Measurements from ENCODE around the gene TGIF1.
"Not testable (repeated sequence)": the region's sequence is repeated elsewhere in the genome, so short reads cannot be mapped to it uniquely, and the experiment has no call there.

Gene TGIF1

DNA sequence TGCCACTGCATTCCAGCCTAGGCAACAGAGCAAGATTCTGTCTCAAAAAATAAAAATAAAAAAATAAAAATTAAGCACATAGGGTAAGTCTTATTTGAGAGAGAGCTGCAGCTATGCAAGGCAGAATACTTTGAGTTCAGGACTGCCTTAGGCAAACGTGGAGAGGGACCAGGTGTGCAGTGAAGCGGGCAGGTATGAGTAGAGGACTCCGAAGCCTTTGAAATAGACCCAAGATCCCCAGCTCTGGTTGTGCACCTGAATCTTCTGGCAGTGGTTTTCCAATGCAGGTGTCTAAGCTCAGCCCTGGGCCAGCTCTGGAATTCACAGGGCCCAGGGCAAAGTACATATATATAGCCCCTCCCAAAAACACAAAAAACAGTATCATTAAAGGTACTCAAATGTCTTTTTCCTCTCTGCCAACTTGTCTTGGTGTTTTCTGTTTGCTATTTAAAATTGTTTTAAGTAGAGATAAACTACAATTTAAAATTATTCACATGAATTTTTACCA, 21.2 kb downstream of the TGIF1 start:
- TF ChIP-seq, protein P1, sequence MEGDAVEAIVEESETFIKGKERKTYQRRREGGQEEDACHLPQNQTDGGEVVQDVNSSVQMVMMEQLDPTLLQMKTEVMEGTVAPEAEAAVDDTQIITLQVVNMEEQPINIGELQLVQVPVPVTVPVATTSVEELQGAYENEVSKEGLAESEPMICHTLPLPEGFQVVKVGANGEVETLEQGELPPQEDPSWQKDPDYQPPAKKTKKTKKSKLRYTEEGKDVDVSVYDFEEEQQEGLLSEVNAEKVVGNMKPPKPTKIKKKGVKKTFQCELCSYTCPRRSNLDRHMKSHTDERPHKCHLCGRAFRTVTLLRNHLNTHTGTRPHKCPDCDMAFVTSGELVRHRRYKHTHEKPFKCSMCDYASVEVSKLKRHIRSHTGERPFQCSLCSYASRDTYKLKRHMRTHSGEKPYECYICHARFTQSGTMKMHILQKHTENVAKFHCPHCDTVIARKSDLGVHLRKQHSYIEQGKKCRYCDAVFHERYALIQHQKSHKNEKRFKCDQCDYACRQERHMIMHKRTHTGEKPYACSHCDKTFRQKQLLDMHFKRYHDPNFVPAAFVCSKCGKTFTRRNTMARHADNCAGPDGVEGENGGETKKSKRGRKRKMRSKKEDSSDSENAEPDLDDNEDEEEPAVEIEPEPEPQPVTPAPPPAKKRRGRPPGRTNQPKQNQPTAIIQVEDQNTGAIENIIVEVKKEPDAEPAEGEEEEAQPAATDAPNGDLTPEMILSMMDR (IDR thresholded peaks at IDR 0.05; ENCODE audit: borderline replicate concordance, insufficient read depth, low read depth, low read length), result no peak
- H3K4me3 ChIP-seq (ENCODE audit: low read depth, low read length), result no peak overlapping the region

DNA sequence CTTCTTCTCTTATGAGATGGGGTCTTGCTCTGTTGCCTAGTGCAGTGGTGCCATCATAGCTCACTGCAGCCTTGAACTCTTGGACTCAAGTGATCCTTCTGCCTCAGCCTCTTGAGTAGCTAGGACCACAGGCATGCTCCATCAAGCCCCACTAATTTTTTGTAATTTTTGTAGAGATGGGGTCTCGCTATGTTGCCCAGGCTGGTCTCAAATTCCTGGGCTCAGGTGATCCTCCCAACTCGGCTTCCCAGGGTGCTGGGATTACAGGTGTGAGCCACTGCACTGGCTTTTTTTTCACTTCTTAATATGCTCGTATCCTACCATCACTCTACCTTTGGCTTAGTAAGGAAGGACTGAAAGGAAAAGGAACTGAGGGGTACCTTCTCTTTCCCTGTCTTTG, 22.1 kb downstream of the TGIF1 start:
- not testable (repeated sequence) for H3K4me3 ChIP-seq (ENCODE audit: low read depth, low read length)

DNA sequence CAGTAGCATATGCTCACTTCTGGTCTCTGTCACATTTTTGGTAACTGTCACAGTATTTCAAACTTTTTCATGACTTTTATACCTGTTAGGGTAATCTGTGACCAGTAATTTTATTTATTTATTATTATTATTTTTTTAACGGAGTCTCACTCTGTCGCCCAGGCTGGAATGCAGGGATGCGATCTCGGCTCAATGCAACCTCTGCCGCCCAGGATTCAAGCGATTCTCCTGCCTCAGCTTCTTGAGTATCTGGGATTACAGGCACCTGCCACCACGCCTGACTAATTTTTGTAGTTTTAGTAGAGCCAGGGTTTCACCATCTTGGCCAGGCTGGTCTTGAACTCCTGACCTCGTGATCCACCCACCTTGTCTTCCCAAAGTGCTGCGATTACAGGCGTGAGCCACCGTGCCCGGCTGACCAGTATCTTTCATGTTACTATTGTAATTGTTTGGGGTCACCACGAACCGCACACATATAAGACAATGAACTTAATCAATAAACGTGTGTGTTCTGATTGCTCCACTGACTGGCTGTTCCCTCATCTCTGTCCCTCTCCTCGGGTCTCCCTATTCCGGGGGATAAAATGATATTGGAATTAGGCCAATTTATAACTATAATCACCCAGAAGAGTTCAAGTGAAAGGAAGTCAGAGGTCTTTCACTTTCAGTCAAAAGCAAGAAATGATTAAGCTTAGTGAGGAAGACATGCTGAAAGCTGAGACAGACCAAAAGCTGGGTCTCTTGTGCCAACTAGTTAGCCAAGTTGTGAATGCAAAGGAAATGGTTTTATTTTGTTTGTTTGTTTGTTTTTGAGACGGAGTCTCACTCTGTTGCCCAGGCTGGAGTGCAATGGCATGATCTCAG, 22.9 kb downstream of the TGIF1 start:
- TF ChIP-seq, protein P1 (IDR thresholded peaks at IDR 0.05; ENCODE audit: borderline replicate concordance, insufficient read depth, low read depth, low read length), result no peak
- no peak overlapping the region for H3K4me3 ChIP-seq (ENCODE audit: low read depth, low read length)

DNA sequence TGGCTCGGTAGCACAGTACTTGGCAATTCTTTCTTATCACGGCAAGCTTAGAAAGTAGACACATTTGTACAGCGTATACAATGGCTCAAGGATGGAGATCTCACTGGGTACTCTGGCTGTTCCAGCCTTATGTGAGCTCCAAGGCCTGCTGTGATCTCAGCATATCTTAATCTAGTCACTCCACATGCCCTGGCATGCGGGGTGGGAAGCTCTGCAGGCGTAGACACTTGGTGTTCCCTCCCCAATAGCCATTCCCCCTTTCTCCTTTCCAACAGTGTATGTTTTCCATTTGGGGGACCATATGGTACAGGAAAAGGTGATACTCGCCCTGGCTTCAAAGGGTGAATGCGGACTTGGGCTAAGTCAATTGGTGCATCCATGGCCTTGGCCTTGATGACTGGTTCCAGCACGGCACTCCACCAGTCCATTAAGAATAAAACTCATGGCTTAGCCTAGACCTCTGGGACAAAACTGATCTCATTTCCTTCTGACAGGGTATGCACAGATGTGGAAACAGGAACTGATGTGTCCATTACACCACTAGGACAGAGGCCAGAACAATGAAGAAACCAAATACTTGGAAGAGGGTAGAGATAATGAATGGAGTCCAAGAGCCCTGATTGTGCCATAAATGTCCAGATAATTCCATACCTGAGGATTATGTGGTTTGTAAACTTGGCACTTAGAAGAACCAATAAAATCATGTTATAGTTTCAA, 28.4 kb downstream of the TGIF1 start:
- TF ChIP-seq, protein P1 (IDR thresholded peaks at IDR 0.05; ENCODE audit: borderline replicate concordance, insufficient read depth, low read depth, low read length), result no peak
- no peak overlapping the region for H3K4me3 ChIP-seq (ENCODE audit: low read depth, low read length)

DNA sequence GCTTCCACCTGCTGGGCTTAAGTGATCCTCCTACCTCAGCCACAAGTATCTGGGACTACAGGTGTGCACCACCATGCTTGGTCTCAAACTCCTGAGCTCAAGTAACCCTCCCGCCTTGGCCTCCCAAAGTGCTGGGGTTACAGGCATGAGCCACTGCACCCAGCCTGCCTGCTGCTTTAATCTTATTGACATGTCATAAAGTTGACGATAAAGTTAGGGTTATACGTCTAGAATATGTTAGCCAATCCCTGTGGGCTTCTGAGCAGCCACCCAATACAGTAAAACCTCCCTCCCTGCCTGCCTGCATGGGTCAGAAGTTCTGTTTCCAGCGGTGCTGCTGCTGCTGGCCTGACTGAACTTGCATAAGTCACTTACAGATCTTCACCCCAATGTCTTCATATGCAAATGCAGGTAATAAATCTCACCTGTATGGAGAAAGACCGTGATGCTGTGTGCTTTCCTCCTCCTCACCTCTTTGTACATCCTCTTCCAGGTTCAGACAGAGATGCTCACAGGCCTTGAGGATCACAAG, 30.1 kb downstream of the TGIF1 start:
- no peak overlapping the region for H3K4me3 ChIP-seq (ENCODE audit: low read depth, low read length)
- TF ChIP-seq, protein P1 (IDR thresholded peaks at IDR 0.05; ENCODE audit: borderline replicate concordance, insufficient read depth, low read depth, low read length), result no peak

DNA sequence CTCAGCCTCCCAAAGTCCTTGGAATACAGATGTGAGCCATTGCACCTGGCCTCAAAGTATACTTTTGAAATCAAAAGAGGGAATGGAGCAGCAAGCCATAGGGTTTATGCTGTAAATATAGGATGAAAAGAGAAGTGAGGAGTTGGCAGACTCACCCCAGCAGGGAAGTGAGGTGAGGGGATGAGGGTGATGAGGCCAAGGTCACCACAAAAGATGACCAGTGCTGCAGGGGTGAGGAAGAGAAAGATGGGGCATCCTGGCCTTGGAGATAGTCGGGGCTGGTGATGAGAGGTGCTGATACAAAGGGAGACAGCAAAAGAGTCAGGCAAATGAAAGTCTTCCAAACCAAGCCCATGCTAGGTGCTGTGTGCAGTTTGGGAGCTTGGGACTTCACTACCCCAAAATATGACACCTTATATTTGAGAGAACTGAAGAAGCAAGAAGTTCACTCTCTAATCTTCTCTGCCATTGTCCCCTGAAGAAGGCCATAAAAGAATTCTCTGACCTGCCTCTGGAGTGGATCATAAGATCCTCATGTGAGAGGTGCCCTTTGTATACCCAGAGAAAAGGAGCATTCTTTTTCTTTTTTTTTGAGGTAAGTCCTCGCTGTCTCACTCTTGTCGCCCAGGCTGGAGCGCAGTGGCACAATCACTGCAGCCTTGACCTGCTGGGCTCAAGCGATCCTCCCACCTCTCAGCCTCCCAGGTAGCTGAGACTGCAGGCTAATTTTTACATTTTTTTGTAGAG, 31.0 kb downstream of the TGIF1 start:
- TF ChIP-seq, protein P1 (IDR thresholded peaks at IDR 0.05; ENCODE audit: borderline replicate concordance, insufficient read depth, low read depth, low read length), result no peak
- H3K4me3 ChIP-seq (ENCODE audit: low read depth, low read length), result no peak overlapping the region

DNA sequence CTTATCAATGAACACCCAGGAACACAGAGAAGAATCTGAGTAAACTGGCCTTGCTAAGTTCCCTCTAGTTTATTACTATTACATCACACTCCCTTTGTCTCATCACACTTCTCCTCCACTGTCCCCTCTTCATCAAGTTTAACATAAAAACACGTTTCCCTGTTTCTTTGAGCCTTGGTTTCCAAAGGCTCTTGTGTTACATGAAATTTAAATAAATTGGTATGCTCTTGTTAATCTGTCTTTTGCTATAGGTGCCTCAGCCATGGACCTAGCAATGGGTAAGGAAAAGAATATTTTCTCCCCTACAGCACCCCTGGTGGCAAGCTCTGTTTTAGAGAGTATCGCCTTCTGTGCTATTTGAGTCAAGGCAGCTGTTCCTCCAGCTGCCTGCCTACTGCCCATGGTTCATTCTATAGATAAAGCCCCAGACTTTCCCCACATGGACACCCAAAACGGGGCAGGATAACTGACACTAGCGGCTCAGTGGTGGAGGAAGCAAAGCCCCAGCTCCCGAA, 31.8 kb downstream of the TGIF1 start:
- no peak overlapping the region for H3K4me3 ChIP-seq (ENCODE audit: low read depth, low read length)
- TF ChIP-seq, protein P1 (IDR thresholded peaks at IDR 0.05; ENCODE audit: borderline replicate concordance, insufficient read depth, low read depth, low read length), result peak; percentile 32; the same call in 1 of the 2 replicates

All from GM12875 (cell line).